GM19463 (cell line): Measurements from ENCODE around the gene EMSY.
"Not testable (repeated sequence)": the region's sequence is repeated elsewhere in the genome, so short reads cannot be mapped to it uniquely, and the experiment has no call there.

Experiments
- ATAC-seq: cut with Tn5 transposase; IDR thresholded peaks from one replicate; pipeline ENCODE4 v1.9.1; 2021; ENCODE audit warnings: mild to moderate bottlenecking, moderate library complexity; ENCODE audit not compliant: unreplicated experiment

The EMSY gene

GRCh38 chr11:76592961-76593360, 148.1 kb downstream of the EMSY start:
- no peak for ATAC-seq

DNA sequence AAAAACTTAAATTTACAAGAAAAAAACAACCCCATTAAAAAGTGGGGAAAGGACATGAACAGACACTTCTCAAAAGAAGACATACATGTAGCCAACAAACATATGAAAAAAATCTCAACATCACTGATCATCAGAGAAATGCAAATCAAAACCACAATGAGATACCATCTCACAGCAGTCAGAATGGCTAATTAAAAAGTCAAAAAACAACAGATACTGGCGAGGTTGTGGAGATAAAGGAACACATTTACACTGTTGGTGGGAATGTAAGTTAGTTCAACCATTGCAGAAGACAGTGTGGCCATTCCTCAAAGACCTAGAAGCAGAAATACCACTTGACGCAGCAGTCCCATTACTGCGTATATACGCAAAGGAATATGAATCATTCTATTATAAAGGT, 150.3 kb downstream of the EMSY start:
- not testable (repeated sequence) for ATAC-seq

DNA sequence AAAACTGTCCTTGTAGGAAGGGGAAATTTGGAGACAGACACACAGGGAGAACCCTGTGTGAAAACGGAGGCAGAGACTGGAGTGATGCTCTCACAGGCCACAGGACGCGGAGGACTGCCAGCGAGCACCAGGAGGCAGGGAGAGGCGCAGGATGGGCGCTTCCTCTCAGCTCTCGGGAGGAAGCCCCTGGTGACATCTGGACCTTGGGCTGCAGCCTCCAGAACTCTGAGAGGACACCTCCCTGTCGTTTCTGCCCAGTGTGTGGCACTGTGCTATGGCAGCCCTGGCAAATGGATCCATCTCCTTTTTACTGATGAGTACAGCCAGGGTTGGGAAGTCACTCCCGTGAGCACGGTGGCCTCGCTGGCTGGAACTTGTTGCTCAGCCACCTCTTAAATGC, 151.8 kb downstream of the EMSY start:
- ATAC-seq: no peak

DNA sequence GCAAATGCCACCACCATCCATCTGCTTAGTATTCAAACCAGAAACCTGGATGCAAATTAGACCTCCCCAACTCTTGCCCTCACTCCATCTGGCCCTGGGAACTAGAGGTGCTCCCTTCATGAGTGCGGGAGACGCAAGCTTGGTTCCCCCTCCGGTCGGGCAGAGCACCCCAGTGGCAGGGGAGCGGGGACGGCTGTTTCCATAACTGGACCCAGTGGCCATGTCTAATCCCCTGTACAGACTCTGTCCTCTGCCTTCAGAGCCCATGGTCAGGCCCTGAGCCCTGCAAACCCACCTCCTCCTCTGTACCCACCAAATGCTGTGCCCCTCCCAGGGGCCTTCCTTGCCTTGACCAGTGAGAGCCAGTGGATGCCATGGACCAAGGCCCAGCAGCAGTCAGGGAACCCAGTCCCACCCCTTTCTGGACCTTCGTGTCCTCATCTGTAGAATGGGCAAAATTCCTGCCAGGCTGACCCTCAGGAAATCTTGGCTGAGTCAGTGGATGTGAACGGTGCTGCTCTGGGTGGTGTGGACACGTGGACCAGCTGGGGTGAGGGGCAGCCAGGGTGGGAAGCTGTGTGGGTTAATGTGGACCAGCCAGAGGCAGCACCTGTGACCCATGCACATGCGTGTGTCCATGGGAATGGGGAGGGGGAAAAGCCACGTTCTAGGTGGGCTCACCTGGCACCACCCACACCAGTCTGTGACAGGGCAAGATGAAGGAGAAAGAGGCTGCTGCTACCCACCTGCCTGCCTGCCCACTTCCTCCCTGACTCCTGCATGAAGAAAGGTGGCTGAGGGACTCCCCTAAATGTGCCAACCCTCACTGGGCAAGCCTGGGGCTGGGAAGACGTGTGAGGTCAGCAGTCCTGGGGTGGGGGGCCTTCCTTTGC, 153.0 kb downstream of the EMSY start:
- ATAC-seq: no peak

- peak; percentile 45 for ATAC-seq
Observed at GRCh38 chr11:76598426-76598839, 153.6 kb downstream of the EMSY start.

DNA sequence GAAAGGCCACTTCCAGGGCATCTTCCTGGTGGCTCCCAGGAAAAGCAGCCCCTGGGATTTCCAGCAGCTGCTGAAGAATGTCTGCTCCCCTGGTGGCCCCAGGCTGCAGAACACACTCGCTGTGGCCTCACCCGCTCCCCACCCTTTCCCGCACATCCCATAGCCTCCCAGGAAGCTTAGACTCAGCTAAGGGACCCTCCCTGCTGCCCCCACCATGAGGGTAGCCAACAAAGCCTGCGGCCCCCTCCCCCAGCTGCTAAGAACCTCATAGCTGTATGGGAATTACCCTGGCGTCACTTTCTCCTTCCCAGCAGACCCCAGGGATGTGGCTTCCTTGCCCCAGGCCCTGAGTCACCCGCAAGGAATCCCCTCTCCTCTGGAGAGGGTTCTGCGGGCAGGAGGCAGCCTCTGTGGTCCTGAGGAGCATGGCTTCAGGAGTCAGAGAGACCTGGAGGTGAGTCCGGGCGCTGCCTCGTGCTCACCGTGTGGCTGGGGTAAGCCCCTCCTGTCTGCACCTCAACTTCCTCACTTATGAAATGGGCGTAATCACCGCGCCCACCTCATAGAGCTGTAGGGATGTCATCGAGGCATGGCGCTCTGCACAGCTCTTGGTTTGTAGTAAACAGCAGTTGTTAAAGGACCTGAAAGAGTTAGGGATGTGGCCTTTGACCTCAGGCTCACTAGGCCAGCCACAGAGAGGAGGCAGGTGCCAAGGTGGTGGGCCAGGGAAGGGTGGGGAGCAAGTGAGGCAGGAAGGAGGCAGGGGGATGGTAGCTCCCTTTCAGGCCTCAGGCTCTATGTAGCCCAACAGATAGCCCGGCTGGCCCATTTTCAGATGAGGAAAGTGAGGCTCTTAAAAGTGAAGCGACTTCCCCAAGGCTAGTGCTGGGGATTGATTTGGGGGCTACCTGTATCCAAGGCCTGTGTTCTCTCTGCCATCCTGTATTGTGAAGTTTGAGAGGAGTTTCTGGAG, 154.5 kb downstream of the EMSY start:
- no peak for ATAC-seq

- no peak for ATAC-seq
Observed at GRCh38 chr11:76600124-76600655, 155.4 kb downstream of the EMSY start.

DNA sequence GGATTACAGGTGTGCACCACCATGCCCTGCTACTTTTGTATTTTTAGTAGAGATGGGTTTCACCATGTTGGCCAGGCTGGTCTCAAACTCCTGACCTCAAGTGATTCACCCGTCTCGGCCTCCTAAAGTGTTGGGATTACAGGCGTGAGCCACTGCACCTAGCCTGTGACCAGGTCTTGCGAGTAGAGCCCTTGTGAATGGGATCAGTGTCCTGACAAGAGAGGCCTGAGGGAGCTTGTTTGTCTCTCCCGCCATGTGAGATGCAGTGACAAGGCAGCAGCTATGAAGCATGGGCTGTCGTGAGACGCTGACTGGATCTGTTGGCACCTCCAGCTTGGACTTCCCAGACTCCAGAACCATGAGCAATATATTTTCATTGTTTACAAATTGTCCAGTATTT, 156.5 kb downstream of the EMSY start:
- ATAC-seq: no peak

- no peak for ATAC-seq
Observed at GRCh38 chr11:76601724-76602123, 156.9 kb downstream of the EMSY start.

GRCh38 chr11:76602431-76602861, 157.6 kb downstream of the EMSY start:
- no peak for ATAC-seq
